ENCODE measurements around the gene TSC22D2. TPM values are rescaled to one million over a fixed set of nuclear protein-coding genes. Genes with fewer than 3 reads are reported as not detected.

The TSC22D2 gene
- total and polyA plus RNA-seq, 8 donors, result 7.1 to 32.2 (median 17.9) TPM

DNA sequence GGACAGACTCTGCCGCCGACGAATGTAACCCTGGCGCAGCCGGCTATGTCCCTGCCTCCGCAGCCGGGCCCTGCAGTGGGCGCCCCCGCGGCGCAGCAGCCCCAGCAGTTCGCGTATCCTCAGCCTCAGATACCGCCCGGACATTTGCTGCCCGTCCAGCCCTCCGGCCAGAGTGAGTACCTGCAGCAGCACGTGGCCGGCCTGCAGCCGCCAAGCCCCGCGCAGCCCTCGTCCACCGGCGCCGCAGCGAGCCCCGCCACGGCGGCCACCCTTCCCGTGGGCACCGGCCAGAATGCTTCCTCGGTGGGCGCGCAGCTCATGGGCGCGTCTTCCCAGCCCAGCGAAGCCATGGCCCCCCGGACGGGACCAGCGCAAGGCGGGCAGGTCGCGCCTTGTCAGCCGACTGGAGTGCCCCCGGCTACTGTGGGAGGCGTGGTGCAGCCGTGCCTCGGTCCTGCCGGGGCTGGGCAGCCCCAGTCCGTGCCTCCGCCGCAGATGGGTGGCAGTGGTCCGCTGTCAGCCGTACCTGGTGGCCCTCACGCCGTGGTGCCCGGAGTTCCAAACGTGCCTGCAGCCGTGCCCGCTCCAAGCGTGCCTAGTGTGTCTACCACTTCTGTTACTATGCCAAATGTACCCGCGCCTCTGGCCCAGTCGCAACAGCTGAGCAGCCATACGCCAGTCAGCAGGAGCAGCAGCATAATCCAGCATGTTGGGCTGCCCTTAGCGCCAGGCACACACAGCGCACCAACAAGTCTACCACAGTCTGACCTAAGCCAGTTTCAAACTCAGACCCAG is 2.4 kb downstream of the TSC22D2 start:
- Histone ChIP-seq H3K4me1 (peaks cover 14 to 51% (median 40%) of the 10 kb centered on the region in 4 donors), H3K36me3 (peaks cover 0 to 3% (median 0%) of the 10 kb centered on the region in 4 donors), H3K9me3 (no peaks in the 10 kb centered on the region), H3K27ac (peak overlapping the region; percentile 99 to 100 (median 100)), H3K27me3 (no peaks in the 10 kb centered on the region), H3K4me3 (peak overlapping the region; percentile 79 to 98 (median 90))
- WGBS, 5 donors, result 0 to 1% (median 0%) methylated on average over 38 to 68 of the region's 68 CpGs
- intact Hi-C loops (cut with DNase I; ENCODE audit: low total_unique reads), result loop anchor here (10.0 kb wide), 1 partner anchor 84 kb away; no protein-coding TSS in a partner anchor
- peak; percentile 46 to 75 for DNase-seq
- TF ChIP-seq POLR2AphosphoS5 (IDR thresholded peaks at IDR 0.05), result no peak
- no peak for TF ChIP-seq POLR2A (IDR thresholded peaks at IDR 0.05)
- TF ChIP-seq, protein P1, sequence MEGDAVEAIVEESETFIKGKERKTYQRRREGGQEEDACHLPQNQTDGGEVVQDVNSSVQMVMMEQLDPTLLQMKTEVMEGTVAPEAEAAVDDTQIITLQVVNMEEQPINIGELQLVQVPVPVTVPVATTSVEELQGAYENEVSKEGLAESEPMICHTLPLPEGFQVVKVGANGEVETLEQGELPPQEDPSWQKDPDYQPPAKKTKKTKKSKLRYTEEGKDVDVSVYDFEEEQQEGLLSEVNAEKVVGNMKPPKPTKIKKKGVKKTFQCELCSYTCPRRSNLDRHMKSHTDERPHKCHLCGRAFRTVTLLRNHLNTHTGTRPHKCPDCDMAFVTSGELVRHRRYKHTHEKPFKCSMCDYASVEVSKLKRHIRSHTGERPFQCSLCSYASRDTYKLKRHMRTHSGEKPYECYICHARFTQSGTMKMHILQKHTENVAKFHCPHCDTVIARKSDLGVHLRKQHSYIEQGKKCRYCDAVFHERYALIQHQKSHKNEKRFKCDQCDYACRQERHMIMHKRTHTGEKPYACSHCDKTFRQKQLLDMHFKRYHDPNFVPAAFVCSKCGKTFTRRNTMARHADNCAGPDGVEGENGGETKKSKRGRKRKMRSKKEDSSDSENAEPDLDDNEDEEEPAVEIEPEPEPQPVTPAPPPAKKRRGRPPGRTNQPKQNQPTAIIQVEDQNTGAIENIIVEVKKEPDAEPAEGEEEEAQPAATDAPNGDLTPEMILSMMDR (IDR thresholded peaks at IDR 0.05), result peak in 1 of 7 experiments; percentile 3

DNA sequence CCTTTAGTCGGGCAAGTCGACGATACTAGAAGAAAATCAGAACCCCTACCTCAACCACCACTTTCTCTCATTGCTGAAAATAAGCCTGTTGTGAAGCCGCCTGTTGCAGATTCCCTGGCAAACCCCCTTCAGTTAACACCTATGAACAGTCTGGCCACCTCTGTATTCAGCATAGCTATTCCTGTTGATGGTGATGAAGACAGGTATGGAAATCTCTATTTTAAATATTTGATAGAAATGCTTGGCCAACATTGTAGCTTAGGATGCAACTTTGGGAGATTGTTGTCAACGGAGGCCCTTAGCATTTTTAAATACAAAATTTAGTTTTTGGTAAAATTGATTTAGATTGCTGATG is 3.0 kb downstream of the TSC22D2 start:
- intact Hi-C loops (cut with DNase I; ENCODE audit: low total_unique reads), result loop anchor here (10.0 kb wide), 1 partner anchor 84 kb away; no protein-coding TSS in a partner anchor

DNA sequence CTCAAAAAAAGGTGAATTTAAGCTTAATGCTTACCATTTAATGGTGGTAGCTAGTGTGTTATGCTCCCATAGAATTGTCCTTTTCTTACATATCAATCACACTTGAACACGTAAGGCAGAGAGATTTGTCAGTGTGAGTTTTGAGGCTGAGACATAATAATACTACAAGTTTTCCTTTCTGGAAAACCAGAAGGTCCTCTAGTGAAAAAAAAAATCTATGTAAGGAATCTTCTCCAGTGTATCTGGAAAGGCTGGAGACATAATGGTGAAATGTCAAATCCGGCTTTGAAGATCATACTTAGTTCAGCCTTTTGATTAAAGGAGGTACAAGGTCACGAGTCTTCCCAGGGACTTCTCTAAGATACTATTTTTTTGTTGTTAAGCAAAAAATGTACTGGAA is 3.4 kb downstream of the TSC22D2 start:
- peak overlapping the region in 2 of 5 donors; percentile 100 for H3K27ac ChIP-seq
- 1 to 7% (median 4%) methylated on average over 3 of the region's 3 CpGs for WGBS, 5 donors
- peak overlapping the region; percentile 79 to 98 (median 90) for H3K4me3 ChIP-seq
- no peaks in the 10 kb centered on the region for H3K9me3 ChIP-seq
- intact Hi-C loops (cut with DNase I; ENCODE audit: low total_unique reads), result loop anchor here (10.0 kb wide), 1 partner anchor 83 kb away; no protein-coding TSS in a partner anchor
- DNase-seq, result no peak
- H3K4me1 ChIP-seq, result peaks cover 24 to 58% (median 50%) of the 10 kb centered on the region in 4 donors
- TF ChIP-seq POLR2AphosphoS5 (IDR thresholded peaks at IDR 0.05), result no peak
- TF ChIP-seq, protein P1 (IDR thresholded peaks at IDR 0.05), result no peak
- no peak for TF ChIP-seq POLR2A (IDR thresholded peaks at IDR 0.05)
- TF ChIP-seq EP300 (IDR thresholded peaks at IDR 0.05), result no peak
- peaks cover 0 to 3% (median 0%) of the 10 kb centered on the region in 4 donors for H3K36me3 ChIP-seq
- no peaks in the 10 kb centered on the region for H3K27me3 ChIP-seq

More for the DNA sequence above, 3.0 kb downstream of the TSC22D2 start:
- Histone ChIP-seq H3K4me1 (peaks cover 19 to 57% (median 46%) of the 10 kb centered on the region in 4 donors), H3K27ac (peak overlapping the region in 4 of 5 donors; percentile 99 to 100 (median 100)), H3K36me3 (peaks cover 0 to 3% (median 0%) of the 10 kb centered on the region in 4 donors), H3K27me3 (no peaks in the 10 kb centered on the region), H3K9me3 (no peaks in the 10 kb centered on the region), H3K4me3 (peak overlapping the region; percentile 79 to 98 (median 90))
- no peak for DNase-seq
- WGBS, 5 donors, result 1 to 3% (median 2%) methylated on average over 5 of the region's 5 CpGs
- TF ChIP-seq EP300 (IDR thresholded peaks at IDR 0.05), result no peak
- no peak for TF ChIP-seq POLR2A (IDR thresholded peaks at IDR 0.05)
- TF ChIP-seq, protein P1 (IDR thresholded peaks at IDR 0.05), result no peak
- TF ChIP-seq POLR2AphosphoS5 (IDR thresholded peaks at IDR 0.05), result no peak

DNA sequence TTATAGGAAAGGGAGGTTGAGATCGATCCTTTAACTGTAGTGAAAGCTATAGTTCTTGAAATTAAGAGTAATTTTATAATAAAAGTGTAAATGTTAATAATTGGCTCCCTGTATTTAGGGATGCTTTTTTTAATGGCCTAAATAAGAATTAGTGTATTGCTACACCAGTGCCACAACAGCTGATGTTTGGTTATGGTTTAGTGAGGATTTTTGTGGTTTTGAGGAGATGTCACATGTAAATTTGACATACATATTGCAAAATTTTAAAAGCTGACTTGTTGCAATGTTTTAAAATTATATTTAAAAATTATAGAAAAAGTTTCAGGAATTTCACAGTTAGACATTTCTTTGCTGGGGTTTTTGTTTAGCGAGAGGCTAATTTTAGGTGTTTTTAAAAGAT is 3.9 kb downstream of the TSC22D2 start:
- peak overlapping the region; percentile 79 to 98 (median 90) for H3K4me3 ChIP-seq
- intact Hi-C loops (cut with DNase I; ENCODE audit: low total_unique reads), result loop anchor here (10.0 kb wide), 1 partner anchor 83 kb away; no protein-coding TSS in a partner anchor
- peaks cover 0 to 3% (median 0%) of the 10 kb centered on the region in 4 donors for H3K36me3 ChIP-seq
- H3K4me1 ChIP-seq, result peaks cover 28 to 58% (median 50%) of the 10 kb centered on the region in 4 donors
- no peaks in the 10 kb centered on the region for H3K9me3 ChIP-seq
- WGBS, 5 donors, result 23 to 39% (median 36%) methylated on average over 2 of the region's 2 CpGs
- no peaks in the 10 kb centered on the region for H3K27me3 ChIP-seq
- peak overlapping the region in 2 of 5 donors; percentile 100 for H3K27ac ChIP-seq
- TF ChIP-seq POLR2A (IDR thresholded peaks at IDR 0.05) (no peak), POLR2AphosphoS5 (IDR thresholded peaks at IDR 0.05) (no peak), EP300 (IDR thresholded peaks at IDR 0.05) (no peak)
- TF ChIP-seq, protein P1 (IDR thresholded peaks at IDR 0.05), result no peak
- DNase-seq, result no peak

Data from stomach (tissue), 9 donors.